ENCODE data around the gene GAS1. TPM values are rescaled to one million over a fixed set of nuclear protein-coding genes. Genes with fewer than 3 reads are reported as not detected.

GAS1 gene
- total RNA-seq, 2 experiments from 2014 or later: 0.59 to 0.69 TPM

DNA sequence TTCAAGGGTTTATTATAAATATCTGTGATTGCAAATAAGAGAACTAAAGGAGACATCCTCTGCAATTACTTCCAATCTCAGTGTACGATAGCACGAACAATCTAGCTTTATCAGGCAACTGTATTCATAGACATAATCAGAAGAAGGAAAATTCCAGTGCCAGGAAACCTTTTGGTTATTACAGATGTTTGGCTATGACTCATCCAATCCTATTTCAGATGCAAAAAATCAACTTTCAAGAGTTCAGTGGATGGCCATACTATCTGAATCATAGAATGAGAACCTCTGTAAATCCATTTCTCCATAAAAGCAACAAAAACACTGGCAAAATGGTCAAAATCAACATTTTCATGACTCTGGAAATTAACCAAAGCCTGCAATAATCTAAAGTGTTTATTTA lies 37.9 kb downstream of the GAS1 start:
- H3K27ac ChIP-seq (ENCODE audit: low read depth in 1 of 2, low read length in 2 of 2): no peak overlapping the region
- DNase-seq: no peak
- H3K36me3 ChIP-seq (ENCODE audit: insufficient read depth, low read length): no peaks in the 10 kb centered on the region
- H3K4me1 Mint-ChIP-seq (ENCODE audit: low read depth): no peaks in the 10 kb centered on the region
- no peak overlapping the region for H3K27ac Mint-ChIP-seq
- no peak overlapping the region for H3K4me3 Mint-ChIP-seq
- H3K4me3 ChIP-seq (ENCODE audit: low read length): no peak overlapping the region
- ChIA-PET POLR2A (no interaction called here), CTCF (no interaction called here)
- H3K4me1 ChIP-seq (ENCODE audit: insufficient read depth, low read length): no peaks in the 10 kb centered on the region
- peaks cover 4 to 8% of the 10 kb centered on the region in 2 experiments for H3K9me3 ChIP-seq (ENCODE audit: control insufficient read depth in 1 of 2, insufficient read depth in 1 of 2, low read length in 2 of 2)
- intact Hi-C loops (cut with DNase I, micrococcal nuclease): no loop called here
- H3K9me3 Mint-ChIP-seq: no peaks in the 10 kb centered on the region
- peaks cover 6 to 26% of the 10 kb centered on the region in 2 experiments for H3K27me3 ChIP-seq (ENCODE audit: control insufficient read depth in 1 of 2, insufficient read depth in 2 of 2, low read length in 2 of 2)
- TF ChIP-seq, protein P1, sequence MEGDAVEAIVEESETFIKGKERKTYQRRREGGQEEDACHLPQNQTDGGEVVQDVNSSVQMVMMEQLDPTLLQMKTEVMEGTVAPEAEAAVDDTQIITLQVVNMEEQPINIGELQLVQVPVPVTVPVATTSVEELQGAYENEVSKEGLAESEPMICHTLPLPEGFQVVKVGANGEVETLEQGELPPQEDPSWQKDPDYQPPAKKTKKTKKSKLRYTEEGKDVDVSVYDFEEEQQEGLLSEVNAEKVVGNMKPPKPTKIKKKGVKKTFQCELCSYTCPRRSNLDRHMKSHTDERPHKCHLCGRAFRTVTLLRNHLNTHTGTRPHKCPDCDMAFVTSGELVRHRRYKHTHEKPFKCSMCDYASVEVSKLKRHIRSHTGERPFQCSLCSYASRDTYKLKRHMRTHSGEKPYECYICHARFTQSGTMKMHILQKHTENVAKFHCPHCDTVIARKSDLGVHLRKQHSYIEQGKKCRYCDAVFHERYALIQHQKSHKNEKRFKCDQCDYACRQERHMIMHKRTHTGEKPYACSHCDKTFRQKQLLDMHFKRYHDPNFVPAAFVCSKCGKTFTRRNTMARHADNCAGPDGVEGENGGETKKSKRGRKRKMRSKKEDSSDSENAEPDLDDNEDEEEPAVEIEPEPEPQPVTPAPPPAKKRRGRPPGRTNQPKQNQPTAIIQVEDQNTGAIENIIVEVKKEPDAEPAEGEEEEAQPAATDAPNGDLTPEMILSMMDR (IDR thresholded peaks at IDR 0.05): no peak
- no peaks in the 10 kb centered on the region for H3K36me3 Mint-ChIP-seq (ENCODE audit: low read depth)
- ATAC-seq (ENCODE audit: poor library complexity): no peak
- peaks cover 47% of the 10 kb centered on the region for H3K27me3 Mint-ChIP-seq

DNA sequence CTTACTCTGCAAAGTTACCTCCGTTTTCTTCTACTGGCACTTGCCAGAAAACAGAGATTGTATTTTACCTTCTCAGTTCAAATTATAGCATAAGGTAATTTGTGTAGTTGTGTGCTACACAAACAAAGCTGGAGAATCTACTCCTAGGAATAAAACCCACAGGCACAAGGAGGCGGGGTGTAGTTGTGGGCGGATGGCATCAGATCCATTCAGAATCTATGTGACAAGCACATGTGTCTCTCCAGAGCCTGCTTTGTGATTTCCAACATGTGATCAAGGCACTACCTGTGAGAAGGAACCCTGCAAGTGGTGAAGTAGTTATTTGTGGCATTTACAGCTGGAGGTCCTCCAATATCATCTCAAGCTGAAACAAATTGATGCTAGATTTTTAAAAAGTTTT lies 39.0 kb downstream of the GAS1 start:
- ChIA-PET POLR2A (no interaction called here), CTCF (no interaction called here)
- peaks cover 13 to 37% of the 10 kb centered on the region in 2 experiments for H3K27me3 ChIP-seq (ENCODE audit: control insufficient read depth in 1 of 2, insufficient read depth in 2 of 2, low read length in 2 of 2)
- DNase-seq (no peak), ATAC-seq (ENCODE audit: poor library complexity) (no peak)
- H3K36me3 ChIP-seq (ENCODE audit: insufficient read depth, low read length): no peaks in the 10 kb centered on the region
- H3K9me3 Mint-ChIP-seq: no peaks in the 10 kb centered on the region
- H3K36me3 Mint-ChIP-seq (ENCODE audit: low read depth): no peaks in the 10 kb centered on the region
- TF ChIP-seq, protein P1 (IDR thresholded peaks at IDR 0.05): no peak
- H3K27ac Mint-ChIP-seq: no peak overlapping the region
- H3K9me3 ChIP-seq (ENCODE audit: control insufficient read depth in 1 of 2, insufficient read depth in 1 of 2, low read length in 2 of 2): peaks cover 4 to 8% of the 10 kb centered on the region in 2 experiments
- H3K4me1 Mint-ChIP-seq (ENCODE audit: low read depth): no peaks in the 10 kb centered on the region
- no peaks in the 10 kb centered on the region for H3K4me1 ChIP-seq (ENCODE audit: insufficient read depth, low read length)
- H3K27ac ChIP-seq (ENCODE audit: low read depth in 1 of 2, low read length in 2 of 2): no peak overlapping the region
- H3K4me3 ChIP-seq (ENCODE audit: low read length): no peak overlapping the region
- H3K4me3 Mint-ChIP-seq: no peak overlapping the region
- H3K27me3 Mint-ChIP-seq: peaks cover 50% of the 10 kb centered on the region
- intact Hi-C loops (cut with DNase I, micrococcal nuclease): no loop called here

DNA sequence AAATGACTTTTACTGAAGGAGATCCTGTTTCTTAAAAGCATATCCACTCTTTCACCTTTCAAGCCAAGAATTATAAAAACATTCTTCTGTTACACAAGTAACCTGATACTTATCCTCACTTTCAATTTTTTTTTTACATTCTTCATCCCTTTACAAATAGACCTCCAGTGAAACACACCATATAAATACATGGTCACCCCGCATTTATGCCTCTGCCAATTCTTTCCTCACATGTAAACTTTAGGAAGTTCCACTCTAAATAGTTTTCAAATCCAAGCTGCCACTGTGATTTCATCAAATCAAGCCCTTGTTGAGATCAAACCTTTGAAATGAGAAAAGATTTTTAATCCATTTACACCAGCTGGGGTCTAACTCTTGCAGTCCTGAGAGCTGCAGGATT lies 40.0 kb downstream of the GAS1 start:
- H3K9me3 ChIP-seq (ENCODE audit: control insufficient read depth in 1 of 2, insufficient read depth in 1 of 2, low read length in 2 of 2): peaks cover 7 to 8% of the 10 kb centered on the region in 2 experiments
- peaks cover 19 to 46% of the 10 kb centered on the region in 2 experiments for H3K27me3 ChIP-seq (ENCODE audit: control insufficient read depth in 1 of 2, insufficient read depth in 2 of 2, low read length in 2 of 2)
- ATAC-seq (ENCODE audit: poor library complexity): no peak

More for the DNA sequence above, 40.0 kb downstream of the GAS1 start:
- CTCF ChIA-PET: no interaction called here
- no peaks in the 10 kb centered on the region for H3K36me3 ChIP-seq (ENCODE audit: insufficient read depth, low read length)
- Mint-ChIP-seq H3K4me3 (no peak overlapping the region), H3K27ac (no peak overlapping the region), H3K36me3 (ENCODE audit: low read depth) (no peaks in the 10 kb centered on the region), H3K4me1 (ENCODE audit: low read depth) (peaks cover 1% of the 10 kb centered on the region), H3K27me3 (peaks cover 56% of the 10 kb centered on the region), H3K9me3 (no peaks in the 10 kb centered on the region)
- DNase-seq: no peak
- no peaks in the 10 kb centered on the region for H3K4me1 ChIP-seq (ENCODE audit: insufficient read depth, low read length)
- H3K4me3 ChIP-seq (ENCODE audit: low read length): no peak overlapping the region
- H3K27ac ChIP-seq (ENCODE audit: low read depth in 1 of 2, low read length in 2 of 2): no peak overlapping the region
- intact Hi-C loops (cut with DNase I, micrococcal nuclease): no loop called here
- POLR2A ChIA-PET: no interaction called here
- TF ChIP-seq, protein P1 (IDR thresholded peaks at IDR 0.05): no peak
